ENCODE data around the gene ANXA3.
A peak's percentile ranks its signal among the peaks of the same experiment; 100 is the strongest.
"Not testable (repeated sequence)": the region's sequence is repeated elsewhere in the genome, so short reads cannot be mapped to it uniquely, and the experiment has no call there.

ANXA3 gene

DNA sequence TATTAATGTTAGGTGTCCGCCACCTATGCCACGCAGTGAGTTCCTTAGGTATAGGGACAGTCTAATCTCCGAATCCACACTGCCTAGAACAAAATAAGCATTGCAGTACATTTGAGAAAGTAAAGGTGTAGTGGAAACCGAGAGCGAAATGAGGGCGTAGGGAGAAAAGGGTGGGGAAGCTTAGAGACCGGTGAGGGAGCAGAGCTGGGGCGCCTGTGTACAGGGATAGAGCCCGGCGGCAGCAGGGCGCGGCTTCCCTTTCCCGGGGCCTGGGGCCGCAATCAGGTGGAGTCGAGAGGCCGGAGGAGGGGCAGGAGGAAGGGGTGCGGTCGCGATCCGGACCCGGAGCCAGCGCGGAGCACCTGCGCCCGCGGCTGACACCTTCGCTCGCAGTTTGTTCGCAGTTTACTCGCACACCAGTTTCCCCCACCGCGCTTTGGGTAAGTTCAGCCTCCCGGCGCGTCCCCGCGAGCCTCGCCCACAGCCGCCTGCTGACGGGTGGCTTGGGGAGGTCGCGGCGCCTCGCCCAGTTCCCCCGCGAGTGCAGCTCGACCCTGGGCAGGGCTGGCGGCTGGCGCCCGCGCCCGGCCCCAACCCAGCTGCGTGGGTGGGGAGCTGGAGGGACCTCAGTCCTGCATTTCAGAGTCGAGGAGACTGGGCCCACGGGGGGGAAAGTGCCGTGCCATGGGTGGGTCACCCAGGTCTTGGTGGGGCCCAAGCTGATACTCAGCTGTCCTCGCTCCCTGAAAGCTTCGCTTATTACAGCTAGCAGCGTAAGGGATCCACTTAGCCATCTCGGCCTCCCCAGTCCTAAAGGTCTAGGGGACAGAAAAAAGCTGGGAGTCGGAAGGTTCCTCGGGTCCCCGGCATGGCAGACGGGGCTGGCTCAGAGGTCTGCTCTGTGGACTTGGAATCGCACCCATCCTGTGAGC is at the start of gene ANXA3:
Gene ANXA3 (plus strand): TSS at position 351 of the 932 bp plus-strand sequence. CDS start 2,704 bp downstream, outside the sequence.
- DNase-seq, result peak; percentile 34

GRCh38 chr4:78506260-78506659 is 45.3 kb upstream of the ANXA3 start:
- not testable (repeated sequence) for DNase-seq

DNA sequence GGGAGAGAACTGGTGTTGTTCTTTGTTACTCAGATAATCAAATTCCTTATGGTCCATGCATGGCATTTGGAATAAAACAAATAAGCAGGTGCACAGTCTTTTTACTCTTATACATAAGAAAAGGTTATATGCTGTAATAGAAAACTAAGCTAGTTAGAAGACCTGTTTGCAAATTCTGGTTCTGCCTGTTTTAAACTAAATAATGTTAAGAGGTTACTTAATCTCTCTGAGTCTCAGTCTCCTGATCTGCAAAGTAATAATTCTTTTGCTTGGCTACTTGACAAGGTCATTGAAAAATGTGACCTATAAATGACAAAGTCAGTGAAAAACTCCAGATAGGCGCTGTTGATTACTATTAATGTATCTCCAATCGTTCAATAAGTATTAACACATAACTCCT is 42.5 kb upstream of the ANXA3 start:
- no peak for DNase-seq

- no peak for DNase-seq
Measured at GRCh38 chr4:78510108-78510507, 41.5 kb upstream of the ANXA3 start.

GRCh38 chr4:78510681-78511080 is 40.9 kb upstream of the ANXA3 start:
- no peak for DNase-seq

DNA sequence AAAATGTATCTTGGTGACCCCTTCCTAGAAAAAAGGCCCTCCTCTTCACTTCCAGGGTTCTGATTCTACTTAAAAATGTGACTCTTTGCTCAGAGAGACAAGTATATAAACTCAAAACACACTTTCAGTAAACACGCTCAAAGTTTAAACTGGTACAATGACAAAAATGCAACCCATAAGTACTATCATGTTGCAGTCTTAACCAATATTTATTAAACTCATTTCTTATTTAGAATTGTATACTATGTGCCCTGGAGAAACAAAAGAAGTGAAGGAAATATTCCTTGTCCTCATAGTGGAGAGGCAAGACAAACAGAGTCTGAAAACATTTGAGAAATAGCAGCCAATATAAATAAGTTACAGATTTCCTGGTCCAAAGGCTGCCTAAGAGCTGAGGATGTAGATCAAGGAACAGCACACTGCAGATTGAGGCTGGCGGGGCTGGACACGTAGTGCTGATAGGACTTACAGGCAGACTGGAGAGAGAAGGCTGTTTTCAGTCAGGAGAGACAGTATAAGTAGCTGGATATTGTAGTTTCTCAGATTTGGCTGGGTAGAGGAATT is 39.1 kb upstream of the ANXA3 start:
- no peak for DNase-seq

DNA sequence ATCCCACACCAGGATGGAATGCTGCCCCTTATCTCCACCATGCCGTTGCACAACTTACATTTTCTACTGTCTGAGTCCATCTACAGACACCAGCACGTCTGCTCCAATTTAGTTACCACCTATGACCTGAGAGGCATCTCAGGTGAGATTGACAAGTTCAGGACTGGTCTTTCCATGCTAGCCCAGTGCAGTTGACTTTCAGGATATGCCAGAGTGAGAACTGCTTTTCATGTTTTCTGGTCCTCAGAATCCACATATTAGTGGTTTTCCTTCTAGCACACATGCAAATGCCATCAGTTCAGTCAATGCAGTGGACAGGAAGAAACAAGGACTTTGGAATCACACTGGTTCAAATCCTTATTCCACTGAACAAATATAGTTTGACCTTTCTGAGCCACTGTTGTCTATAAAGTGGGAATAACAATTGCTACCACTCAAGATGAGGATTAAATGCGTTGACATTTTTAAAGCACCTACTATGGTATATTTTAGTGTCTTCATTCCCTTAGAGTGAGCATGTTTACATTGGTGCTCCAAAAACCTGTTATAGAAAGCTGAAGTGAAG is 38.1 kb upstream of the ANXA3 start:
- no peak for DNase-seq

- peak; percentile 35 for DNase-seq
Measured at GRCh38 chr4:78517050-78517652, 34.4 kb upstream of the ANXA3 start.

GRCh38 chr4:78518561-78518960 is 33.0 kb upstream of the ANXA3 start:
- DNase-seq, result no peak

GRCh38 chr4:78519962-78520361 is 31.6 kb upstream of the ANXA3 start:
- no peak for DNase-seq

DNA sequence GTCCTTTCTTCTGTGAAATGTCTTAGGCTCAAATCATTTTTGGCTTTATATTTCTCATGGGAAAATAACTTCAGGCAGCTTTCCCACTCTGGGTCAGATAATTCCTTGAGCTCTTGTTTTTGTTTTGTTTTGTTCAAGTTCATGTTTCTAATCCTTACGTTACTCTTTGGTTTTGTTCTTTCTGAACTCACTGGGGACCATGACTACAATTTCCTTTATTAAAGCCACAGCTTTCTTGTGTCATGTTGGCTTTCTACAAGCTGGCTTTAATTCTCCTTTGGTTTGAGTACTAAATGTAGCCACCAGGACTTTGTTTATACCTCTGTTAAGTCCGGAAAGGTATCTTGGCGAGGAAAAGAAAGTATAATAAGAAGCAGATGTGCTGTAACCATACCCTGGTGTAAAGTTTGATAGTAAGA is 30.8 kb upstream of the ANXA3 start:
- no peak for DNase-seq

DNA sequence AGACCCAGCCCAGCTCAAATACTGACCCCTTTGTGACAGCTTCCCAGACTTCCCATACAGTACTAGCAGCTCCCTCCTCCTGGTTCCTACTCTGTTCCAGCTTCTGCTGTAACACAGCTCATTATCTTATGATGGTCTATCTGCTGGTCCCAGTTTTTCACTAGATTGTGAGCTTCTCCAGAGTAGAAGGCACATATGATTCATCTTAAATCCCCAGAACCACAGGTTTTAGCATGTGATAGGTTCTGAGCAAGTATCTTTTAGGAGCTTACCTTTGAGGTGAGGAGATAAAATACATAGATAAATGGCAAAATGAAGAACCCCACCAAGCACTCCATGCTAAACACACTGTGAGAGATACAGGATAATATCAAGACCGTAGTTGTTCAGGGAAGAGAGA is 27.6 kb upstream of the ANXA3 start:
- no peak for DNase-seq

DNA sequence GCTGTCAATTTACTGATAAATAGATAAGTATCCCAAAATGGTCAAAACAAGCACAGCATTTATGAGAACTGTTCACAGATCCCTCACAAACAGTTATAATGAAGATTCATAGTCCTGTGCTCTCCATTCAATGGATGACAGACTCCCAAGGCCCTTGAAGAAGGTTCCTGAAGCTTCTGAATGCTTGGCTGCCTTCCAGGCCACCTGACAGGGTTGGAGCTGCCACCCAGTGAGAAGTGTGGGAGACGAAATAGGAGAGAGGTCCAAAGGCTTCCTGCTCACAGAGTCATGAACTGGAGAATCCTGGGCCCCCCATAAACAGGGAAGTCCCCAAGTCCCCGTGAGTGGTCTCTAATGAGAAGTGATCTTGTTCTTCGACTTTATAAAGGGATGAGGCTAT is 26.0 kb upstream of the ANXA3 start:
- DNase-seq, result no peak

GRCh38 chr4:78527103-78527502 is 24.5 kb upstream of the ANXA3 start:
- DNase-seq, result no peak

DNA sequence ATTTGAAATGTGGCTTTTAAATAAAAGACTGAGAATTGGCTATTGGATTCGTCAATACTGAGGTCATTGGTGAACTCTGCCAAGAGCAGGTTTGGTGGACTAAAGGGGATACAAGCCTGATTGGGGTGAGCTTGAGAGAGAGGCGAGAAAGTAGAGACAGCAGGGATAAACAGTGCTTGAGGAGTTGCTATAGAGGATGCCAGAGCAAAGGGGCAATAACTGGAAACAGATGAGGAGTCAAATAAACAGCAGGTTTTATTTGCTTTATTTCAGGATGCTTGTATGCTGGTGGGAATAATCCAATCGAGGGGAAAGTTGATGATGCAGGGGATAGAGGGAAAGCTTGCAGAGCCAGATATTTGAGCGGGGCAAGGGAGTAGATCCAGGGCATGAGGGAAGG is 24.0 kb upstream of the ANXA3 start:
- no peak for DNase-seq

GRCh38 chr4:78528327-78528726 is 23.2 kb upstream of the ANXA3 start:
- DNase-seq, result no peak

- DNase-seq, result no peak
Measured at GRCh38 chr4:78529569-78530209, 21.9 kb upstream of the ANXA3 start.

DNA sequence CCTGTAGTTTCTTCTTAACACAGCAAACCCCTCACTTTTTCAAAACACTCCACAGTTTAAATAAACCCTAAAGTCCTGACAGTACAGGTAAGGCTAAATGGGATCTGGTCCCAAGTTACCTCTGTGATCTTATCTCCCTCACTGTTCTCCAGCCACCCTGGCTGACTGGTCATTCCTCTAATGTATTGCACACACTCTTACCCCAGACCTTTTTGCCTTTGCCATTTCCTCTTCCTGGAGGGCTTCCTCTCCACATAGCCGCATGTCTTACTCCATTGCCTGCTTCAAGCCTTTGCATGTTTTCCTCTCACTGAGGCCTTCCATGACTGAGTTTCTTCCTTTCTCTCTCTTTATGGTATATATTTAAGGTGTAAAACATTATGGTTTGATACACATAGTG is 19.5 kb upstream of the ANXA3 start:
- DNase-seq, result no peak

- DNase-seq, result no peak
Measured at GRCh38 chr4:78533854-78534253, 17.7 kb upstream of the ANXA3 start.

GRCh38 chr4:78534286-78534955 is 17.1 kb upstream of the ANXA3 start:
- no peak for DNase-seq

- DNase-seq, result no peak
Measured at GRCh38 chr4:78542373-78542772, 9.2 kb upstream of the ANXA3 start.

- no peak for DNase-seq
Measured at GRCh38 chr4:78543424-78544125, 8.0 kb upstream of the ANXA3 start.
